Measurements from ENCODE around the gene TBL1X. TPM values are rescaled to one million over a fixed set of nuclear protein-coding genes. Genes with fewer than 3 reads are reported as not detected.
A peak's percentile ranks its signal among the peaks of the same experiment; 100 is the strongest.

The TBL1X gene
- total and polyA plus RNA-seq, 2 donors (not counting 1 experiment from before 2014, with no cell fraction given): 8.8 to 65.1 TPM

GRCh38 chrX:9609987-9610386, 145.1 kb downstream of the TBL1X start:
- no peak overlapping the region for H3K4me3 ChIP-seq (ENCODE audit: control extremely low read depth in 1 of 5, extremely low read depth in 1 of 5, insufficient read depth in 1 of 5, low read depth in 2 of 5, low read length in 4 of 5)
- TF ChIP-seq CTCF (IDR thresholded peaks at IDR 0.05) (no peak), EZH2 (IDR thresholded peaks at IDR 0.05; ENCODE audit: borderline replicate concordance, insufficient read depth, low read depth, low read length, poor library complexity, severe bottlenecking) (no peak)
- no peak overlapping the region for H3K4me3 Mint-ChIP-seq

GRCh38 chrX:9610771-9611392, 146.0 kb downstream of the TBL1X start:
- ChIA-PET POLR2A (no interaction called here), CTCF (no interaction called here)
- ATAC-seq (ENCODE audit: low read depth) (no peak), DNase-seq (no peak)
- no CpG with 5 or more reads among the region's 5 CpGs for WGBS (ENCODE audit: insufficient coverage)
- H3K9ac ChIP-seq (ENCODE audit: low read length): no peak overlapping the region
- H2AFZ ChIP-seq (ENCODE audit: insufficient read depth, low read depth, low read length, poor library complexity, severe bottlenecking): no peak overlapping the region
- H3K79me2 ChIP-seq (ENCODE audit: control insufficient read depth, insufficient read depth, low read length): peaks cover 15% of the 10 kb centered on the region
- H3K27me3 ChIP-seq (replicated peaks in 1 of 4; ENCODE audit: control extremely low read depth in 1 of 4, control insufficient read depth in 3 of 4, insufficient read depth in 4 of 4, low read length in 3 of 4): no peaks in the 10 kb centered on the region
- peaks cover 24% of the 10 kb centered on the region for H3K4me1 Mint-ChIP-seq
- H3K27ac ChIP-seq (ENCODE audit: low read length in 2 of 2): no peak overlapping the region
- TF ChIP-seq CTCF (IDR thresholded peaks at IDR 0.05) (no peak), EZH2 (IDR thresholded peaks at IDR 0.05; ENCODE audit: borderline replicate concordance, insufficient read depth, low read depth, low read length, poor library complexity, severe bottlenecking) (no peak)
- intact Hi-C loops (cut with micrococcal nuclease): no loop called here
- no peaks in the 10 kb centered on the region for H3K36me3 ChIP-seq (replicated peaks in 1 of 2; ENCODE audit: control extremely low read depth in 1 of 2, control insufficient read depth in 1 of 2, extremely low read depth in 1 of 2, insufficient read depth in 2 of 2, low read length in 1 of 2)
- H3K27me3 Mint-ChIP-seq: no peaks in the 10 kb centered on the region
- H3K9me3 Mint-ChIP-seq (ENCODE audit: insufficient read depth): no peaks in the 10 kb centered on the region
- no peak overlapping the region for H3K27ac Mint-ChIP-seq
- no peak overlapping the region for H3K4me3 ChIP-seq (ENCODE audit: control extremely low read depth in 1 of 5, extremely low read depth in 1 of 5, insufficient read depth in 1 of 5, low read depth in 2 of 5, low read length in 4 of 5)
- peaks cover 22% of the 10 kb centered on the region for H4K20me1 ChIP-seq (ENCODE audit: control insufficient read depth, insufficient read depth, low read length, poor library complexity, severe bottlenecking)
- H3K4me2 ChIP-seq (replicated peaks; ENCODE audit: low read depth, low read length, poor library complexity, severe bottlenecking): no peak overlapping the region
- no peaks in the 10 kb centered on the region for H3K9me3 ChIP-seq (ENCODE audit: control extremely low read depth in 1 of 3, control insufficient read depth in 2 of 3, insufficient read depth in 1 of 3, low read length in 2 of 3)
- H3K4me1 ChIP-seq (ENCODE audit: control insufficient read depth in 2 of 2, insufficient read depth in 2 of 2, low read length in 2 of 2): peaks cover 3 to 7% of the 10 kb centered on the region in 2 donors
- H3K4me3 Mint-ChIP-seq: peak overlapping the region; percentile 60

More at GRCh38 chrX:9609987-9610386, 145.1 kb downstream of the TBL1X start:
- H3K27ac Mint-ChIP-seq: no peak overlapping the region
- ATAC-seq (ENCODE audit: low read depth): no peak
- peaks cover 0 to 2% of the 10 kb centered on the region in 2 experiments for H3K36me3 ChIP-seq (replicated peaks in 1 of 2; ENCODE audit: control extremely low read depth in 1 of 2, control insufficient read depth in 1 of 2, extremely low read depth in 1 of 2, insufficient read depth in 2 of 2, low read length in 1 of 2)
- H3K27me3 Mint-ChIP-seq: no peaks in the 10 kb centered on the region
- H3K27ac ChIP-seq (ENCODE audit: low read length in 2 of 2): no peak overlapping the region
- no peak for DNase-seq
- H3K4me2 ChIP-seq (replicated peaks; ENCODE audit: low read depth, low read length, poor library complexity, severe bottlenecking): no peak overlapping the region
- no peak overlapping the region for H2AFZ ChIP-seq (ENCODE audit: insufficient read depth, low read depth, low read length, poor library complexity, severe bottlenecking)
- peaks cover 3 to 7% of the 10 kb centered on the region in 2 donors for H3K4me1 ChIP-seq (ENCODE audit: control insufficient read depth in 2 of 2, insufficient read depth in 2 of 2, low read length in 2 of 2)
- H3K27me3 ChIP-seq (replicated peaks in 1 of 4; ENCODE audit: control extremely low read depth in 1 of 4, control insufficient read depth in 3 of 4, insufficient read depth in 4 of 4, low read length in 3 of 4): no peaks in the 10 kb centered on the region
- H3K9me3 ChIP-seq (ENCODE audit: control extremely low read depth in 1 of 3, control insufficient read depth in 2 of 3, insufficient read depth in 1 of 3, low read length in 2 of 3): no peaks in the 10 kb centered on the region
- H3K9me3 Mint-ChIP-seq (ENCODE audit: insufficient read depth): no peaks in the 10 kb centered on the region
- no peak overlapping the region for H3K9ac ChIP-seq (ENCODE audit: low read length)
- POLR2A ChIA-PET: no interaction called here
- intact Hi-C loops (cut with micrococcal nuclease): no loop called here
- peaks cover 19% of the 10 kb centered on the region for H3K79me2 ChIP-seq (ENCODE audit: control insufficient read depth, insufficient read depth, low read length)
- WGBS (ENCODE audit: insufficient coverage): no CpG with 5 or more reads among the region's 3 CpGs
- CTCF ChIA-PET: interaction anchor here (0.7 kb wide), 1 partner anchor 257 kb away, joined by 3 read pairs; no protein-coding TSS in a partner anchor
- peaks cover 22% of the 10 kb centered on the region for H4K20me1 ChIP-seq (ENCODE audit: control insufficient read depth, insufficient read depth, low read length, poor library complexity, severe bottlenecking)
- peaks cover 24% of the 10 kb centered on the region for H3K4me1 Mint-ChIP-seq

All from B cell (primary cell).